ENCODE measurements around the gene SLC12A9. TPM values are rescaled to one million over a fixed set of nuclear protein-coding genes. Genes with fewer than 3 reads are reported as not detected.
A peak's percentile ranks its signal among the peaks of the same experiment; 100 is the strongest.

Gene SLC12A9
- total RNA-seq, 4 donors from 2014 or later = 21.0 to 46.2 (median 23.1) TPM

GRCh38 chr7:100874577-100875355 lies 22.3 kb downstream of the SLC12A9 start, which contains the start of gene SRRT:
TSS of gene SRRT (plus strand) at chr7:100875103. CDS start at chr7:100875591, 488 bp downstream.
- H3K27me3 ChIP-seq = no peaks in the 10 kb centered on the region
- intact Hi-C loops (cut with DNase I; ENCODE audit: low total_unique reads) = no loop called here
- peak; percentile 99 for DNase-seq
- H3K27ac ChIP-seq = peak within 1 kb of the TSS; percentile 93 to 96 (median 95)
- TF ChIP-seq POLR2A (IDR thresholded peaks at IDR 0.05) (peak; percentile 98), POLR2AphosphoS5 (IDR thresholded peaks at IDR 0.05) (peak; percentile 96 to 99 (median 99)), CTCF (IDR thresholded peaks at IDR 0.05) (peak; percentile 55 to 93 (median 57)), EP300 (IDR thresholded peaks at IDR 0.05; ENCODE audit: low read depth) (no peak)
- H3K4me1 ChIP-seq = peaks cover 11 to 48% (median 24%) of the 10 kb centered on the region in 4 donors
- peaks cover 0 to 4% (median 0%) of the 10 kb centered on the region in 4 donors for H3K36me3 ChIP-seq
- in situ Hi-C loops (cut with MboI; ENCODE audit: low pct_ligation_motif_present in 1 of 4, low pct_unique_long_range_greater_than_20kb in 1 of 4, low sequenced_read_pairs in 3 of 4) = loop anchor here in 1 of 4 donors (25.0 kb wide), 1 partner anchor 162 kb away; the partner anchor contains the start of genes EPO and POP7
- H3K4me3 ChIP-seq = peak within 1 kb of the TSS; percentile 79 to 91 (median 87)
- WGBS, 2 donors (ENCODE audit: low coverage in 1 of 2) = 0 to 7% methylated on average over 5 to 69 of the region's 79 CpGs
- no peaks in the 10 kb centered on the region for H3K9me3 ChIP-seq

DNA sequence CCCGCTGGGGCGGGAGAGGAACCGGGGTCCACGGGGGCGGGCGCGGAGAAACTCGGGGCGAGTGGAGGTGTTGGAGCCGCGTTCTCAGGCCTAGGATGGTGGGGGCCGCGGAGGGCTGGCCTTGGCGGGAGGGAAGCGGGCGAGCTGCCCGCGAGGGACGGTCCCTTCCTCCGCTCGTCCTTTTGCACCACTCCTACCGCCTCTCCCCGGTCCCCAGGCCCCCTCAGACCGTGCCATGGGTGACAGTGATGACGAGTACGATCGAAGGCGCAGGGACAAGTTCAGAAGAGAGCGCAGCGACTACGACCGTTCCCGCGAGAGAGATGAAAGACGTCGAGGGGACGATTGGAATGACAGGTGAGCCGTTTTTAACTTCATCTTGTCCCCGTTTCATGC lies 22.8 kb downstream of the SLC12A9 start:
- no peaks in the 10 kb centered on the region for H3K9me3 ChIP-seq
- H3K4me3 ChIP-seq = peak overlapping the region; percentile 79 to 91 (median 87)
- H3K4me1 ChIP-seq = peaks cover 11 to 48% (median 24%) of the 10 kb centered on the region in 4 donors
- H3K36me3 ChIP-seq = peaks cover 0 to 4% (median 0%) of the 10 kb centered on the region in 4 donors
- H3K27me3 ChIP-seq = no peaks in the 10 kb centered on the region
- in situ Hi-C loops (cut with MboI; ENCODE audit: low pct_ligation_motif_present in 1 of 4, low pct_unique_long_range_greater_than_20kb in 1 of 4, low sequenced_read_pairs in 3 of 4) (no loop called here), intact Hi-C loops (cut with DNase I; ENCODE audit: low total_unique reads) (no loop called here)
- no peak for DNase-seq
- H3K27ac ChIP-seq = peak overlapping the region; percentile 93 to 96 (median 95)
- no peak for TF ChIP-seq EP300 (IDR thresholded peaks at IDR 0.05; ENCODE audit: low read depth)
- TF ChIP-seq CTCF (IDR thresholded peaks at IDR 0.05) = no peak
- TF ChIP-seq POLR2A (IDR thresholded peaks at IDR 0.05) = no peak
- TF ChIP-seq POLR2AphosphoS5 (IDR thresholded peaks at IDR 0.05) = no peak
- WGBS, 2 donors (ENCODE audit: low coverage in 1 of 2) = 0% methylated on average over 7 to 39 of the region's 39 CpGs

GRCh38 chr7:100878013-100878412 lies 25.5 kb downstream of the SLC12A9 start:
- intact Hi-C loops (cut with DNase I; ENCODE audit: low total_unique reads) = no loop called here
- Histone ChIP-seq H3K27ac (no peak overlapping the region), H3K9me3 (no peaks in the 10 kb centered on the region), H3K4me1 (peaks cover 11 to 48% (median 24%) of the 10 kb centered on the region in 4 donors), H3K27me3 (no peaks in the 10 kb centered on the region), H3K4me3 (no peak overlapping the region), H3K36me3 (peaks cover 0 to 25% (median 9%) of the 10 kb centered on the region in 4 donors)
- DNase-seq = no peak
- TF ChIP-seq POLR2A (IDR thresholded peaks at IDR 0.05) (no peak), CTCF (IDR thresholded peaks at IDR 0.05) (no peak), POLR2AphosphoS5 (IDR thresholded peaks at IDR 0.05) (no peak), EP300 (IDR thresholded peaks at IDR 0.05; ENCODE audit: low read depth) (no peak)
- in situ Hi-C loops (cut with MboI; ENCODE audit: low pct_ligation_motif_present in 1 of 4, low pct_unique_long_range_greater_than_20kb in 1 of 4, low sequenced_read_pairs in 3 of 4) = no loop called here
- WGBS, 2 donors (ENCODE audit: low coverage in 1 of 2) = 79 to 80% methylated on average over 5 to 7 of the region's 7 CpGs

GRCh38 chr7:100878685-100879084 lies 26.2 kb downstream of the SLC12A9 start:
- in situ Hi-C loops (cut with MboI; ENCODE audit: low pct_ligation_motif_present in 1 of 4, low pct_unique_long_range_greater_than_20kb in 1 of 4, low sequenced_read_pairs in 3 of 4) (no loop called here), intact Hi-C loops (cut with DNase I; ENCODE audit: low total_unique reads) (no loop called here)
- Histone ChIP-seq H3K27me3 (no peaks in the 10 kb centered on the region), H3K9me3 (no peaks in the 10 kb centered on the region), H3K27ac (no peak overlapping the region), H3K4me3 (no peak overlapping the region), H3K36me3 (peaks cover 0 to 30% (median 12%) of the 10 kb centered on the region in 4 donors), H3K4me1 (peaks cover 11 to 48% (median 24%) of the 10 kb centered on the region in 4 donors)
- 69 to 85% methylated on average over 2 to 6 of the region's 6 CpGs for WGBS, 2 donors (ENCODE audit: low coverage in 1 of 2)
- DNase-seq = no peak
- TF ChIP-seq POLR2A (IDR thresholded peaks at IDR 0.05) (no peak), CTCF (IDR thresholded peaks at IDR 0.05) (no peak), POLR2AphosphoS5 (IDR thresholded peaks at IDR 0.05) (no peak), EP300 (IDR thresholded peaks at IDR 0.05; ENCODE audit: low read depth) (no peak)
